Measurements from ENCODE around the gene PPP1R27.

PPP1R27 gene

GRCh38 chr17:81865358-81865732 is 30.5 kb upstream of the PPP1R27 start:
- no peak for TF ChIP-seq Cebpa-rat (IDR thresholded peaks at IDR 0.05)

DNA sequence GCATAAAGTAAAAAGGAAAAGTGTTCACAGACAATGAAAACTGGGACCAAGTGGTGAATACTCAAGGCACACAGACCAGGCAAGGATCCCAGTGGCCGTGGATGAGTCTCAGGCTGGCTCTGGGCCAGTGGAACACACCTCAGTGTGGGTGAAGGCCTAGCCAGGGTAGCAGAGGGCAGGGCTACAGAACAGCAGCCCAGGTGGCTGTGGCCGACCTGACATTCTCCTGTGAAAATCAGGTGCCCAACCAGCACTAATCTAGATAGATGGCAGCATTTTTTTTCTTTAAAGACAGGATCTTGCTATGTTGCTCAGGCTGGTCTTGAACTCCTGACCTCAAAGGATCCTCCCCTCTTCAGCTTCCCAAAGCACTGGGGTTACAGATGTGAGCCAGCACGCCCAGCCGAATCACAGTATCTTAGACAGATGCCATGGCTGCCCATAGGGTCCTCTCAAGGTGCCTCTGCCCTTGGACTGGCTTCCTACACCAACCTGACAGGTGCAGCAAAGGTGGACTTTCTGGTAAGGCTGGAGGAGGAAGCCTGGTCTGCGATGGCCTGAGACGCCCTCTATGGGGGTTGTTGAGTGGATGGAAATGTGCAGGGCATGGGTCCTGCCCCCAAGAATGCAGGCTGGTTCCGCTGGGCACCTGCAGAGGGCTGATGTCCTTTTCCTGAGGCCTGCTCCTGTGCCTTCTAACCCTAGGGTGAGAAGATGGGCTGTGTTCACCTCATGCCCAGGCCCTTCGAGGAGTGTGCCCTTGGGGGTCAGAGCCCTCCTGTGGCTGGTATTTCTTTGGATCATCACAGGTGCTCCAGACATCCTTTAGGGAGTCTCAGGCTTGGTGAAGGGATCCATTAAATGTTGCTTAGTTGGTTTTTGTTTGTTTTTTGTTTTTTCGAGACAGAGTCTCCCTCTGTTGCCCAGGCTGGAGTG is 29.3 kb upstream of the PPP1R27 start:
- H4K20me1 ChIP-seq = peaks cover 48 to 70% (median 59%) of the 10 kb centered on the region in 11 experiments
- H3K4me1 ChIP-seq = peaks cover 70 to 81% (median 76%) of the 10 kb centered on the region in 10 experiments
- no peak overlapping the region for H3K4me3 ChIP-seq
- H3K27ac ChIP-seq = peak overlapping the region in 3 of 11 experiments; percentile 15 to 90 (median 27); a peak in 3 of 22 replicates
- H3K36me3 ChIP-seq = peaks cover 18 to 58% (median 37%) of the 10 kb centered on the region in 11 experiments
- no peak for TF ChIP-seq Cebpa-rat (IDR thresholded peaks at IDR 0.05)
- no peaks in the 10 kb centered on the region for H3K27me3 ChIP-seq
- no peaks in the 10 kb centered on the region for H3K9me3 ChIP-seq (replicated peaks in 1 of 11)
- H3K9ac ChIP-seq = peak overlapping the region in 8 of 11 experiments; percentile 14 to 94 (median 88); a peak in 10 of 22 replicates
- H3K4me2 ChIP-seq = peak overlapping the region; percentile 13 to 97 (median 93); a peak in 13 of 22 replicates

More at GRCh38 chr17:81865358-81865732, 30.5 kb upstream of the PPP1R27 start:
- peaks cover 50 to 74% (median 64%) of the 10 kb centered on the region in 11 experiments for H4K20me1 ChIP-seq
- peak overlapping the region in 10 of 11 experiments; percentile 37 to 88 (median 58); a peak in 10 of 22 replicates for H3K9ac ChIP-seq
- no peaks in the 10 kb centered on the region for H3K27me3 ChIP-seq
- no peaks in the 10 kb centered on the region for H3K9me3 ChIP-seq (replicated peaks in 1 of 11)
- H3K4me2 ChIP-seq = peak overlapping the region; percentile 53 to 99 (median 68); a peak in 16 of 22 replicates
- peaks cover 24 to 63% (median 45%) of the 10 kb centered on the region in 11 experiments for H3K36me3 ChIP-seq
- H3K27ac ChIP-seq = peak overlapping the region in 3 of 11 experiments; percentile 27 to 67 (median 55); a peak in 4 of 22 replicates
- no peak overlapping the region for H3K4me3 ChIP-seq
- H3K4me1 ChIP-seq = peaks cover 70 to 84% (median 81%) of the 10 kb centered on the region in 10 experiments

DNA sequence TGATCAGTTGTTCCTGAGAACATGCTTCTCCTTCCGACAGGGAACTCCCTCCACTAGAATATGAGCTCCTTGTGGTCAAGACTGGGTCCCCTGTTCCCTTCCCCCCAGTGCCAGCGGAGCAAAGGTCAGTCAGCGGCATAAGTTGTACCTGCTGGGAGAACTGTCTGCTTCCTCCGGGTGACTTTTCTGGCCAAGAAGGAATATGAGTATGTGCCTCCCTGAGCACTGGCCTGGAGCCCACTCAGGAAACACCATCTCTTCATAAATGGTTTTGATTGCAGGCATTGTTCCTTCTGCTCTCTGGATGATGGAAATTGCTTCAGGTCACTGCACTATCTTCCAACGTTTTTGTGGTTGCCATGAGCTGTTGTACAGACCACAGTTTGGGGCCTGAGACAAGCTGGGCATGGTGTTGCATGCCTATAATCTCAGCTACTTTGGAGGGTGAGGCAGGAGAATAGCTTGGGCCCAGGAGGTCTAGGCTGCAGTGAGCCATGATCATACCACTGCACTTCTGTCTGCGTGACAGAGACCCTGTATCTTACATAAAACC is 28.3 kb upstream of the PPP1R27 start:
- H3K9me3 ChIP-seq (replicated peaks in 1 of 11) = no peaks in the 10 kb centered on the region
- H3K9ac ChIP-seq = peak overlapping the region in 10 of 11 experiments; percentile 87 to 94 (median 88); a peak in 15 of 22 replicates
- peak overlapping the region; percentile 81 to 97 (median 93); a peak in 20 of 22 replicates for H3K4me2 ChIP-seq
- peaks cover 49 to 70% (median 60%) of the 10 kb centered on the region in 11 experiments for H4K20me1 ChIP-seq
- H3K4me3 ChIP-seq = no peak overlapping the region
- peaks cover 19 to 58% (median 37%) of the 10 kb centered on the region in 11 experiments for H3K36me3 ChIP-seq
- peak overlapping the region in 3 of 11 experiments; percentile 90 to 96 (median 91); a peak in 6 of 22 replicates for H3K27ac ChIP-seq
- TF ChIP-seq Cebpa-rat (IDR thresholded peaks at IDR 0.05) = no peak
- peaks cover 72 to 82% (median 78%) of the 10 kb centered on the region in 10 experiments for H3K4me1 ChIP-seq
- no peaks in the 10 kb centered on the region for H3K27me3 ChIP-seq

- Histone ChIP-seq H3K4me1 (peaks cover 64 to 79% (median 71%) of the 10 kb centered on the region in 10 experiments), H3K27ac (peak overlapping the region; percentile 77 to 96 (median 90)), H3K9me3 (replicated peaks in 1 of 11) (no peaks in the 10 kb centered on the region), H3K9ac (peak overlapping the region; percentile 87 to 95 (median 89)), H3K4me2 (peak overlapping the region; percentile 81 to 97 (median 93)), H3K27me3 (no peaks in the 10 kb centered on the region), H3K36me3 (peaks cover 33 to 61% (median 43%) of the 10 kb centered on the region in 11 experiments), H3K4me3 (peak overlapping the region; percentile 63 to 97 (median 88)), H4K20me1 (peaks cover 48 to 70% (median 60%) of the 10 kb centered on the region in 11 experiments; a peak in 21 of 22 replicates)
- peak in 9 of 11 experiments; percentile 12 to 80 (median 59); a peak in 11 of 22 replicates for TF ChIP-seq Cebpa-rat (IDR thresholded peaks at IDR 0.05)
These were observed 26.1 kb upstream of the PPP1R27 start for GRCh38 chr17:81860756-81861568.

- H3K4me3 ChIP-seq = peak within 1 kb of the TSS; percentile 78 to 99 (median 92)
- no peaks in the 10 kb centered on the region for H3K9me3 ChIP-seq (replicated peaks in 1 of 11)
- peaks cover 42 to 62% (median 49%) of the 10 kb centered on the region in 11 experiments for H3K36me3 ChIP-seq
- H3K4me2 ChIP-seq = peak within 1 kb of the TSS; percentile 91 to 99 (median 98)
- H3K27ac ChIP-seq = peak within 1 kb of the TSS; percentile 79 to 96 (median 90)
- H3K27me3 ChIP-seq = no peaks in the 10 kb centered on the region
- H3K4me1 ChIP-seq = peaks cover 55 to 75% (median 63%) of the 10 kb centered on the region in 10 experiments
- peaks cover 48 to 70% (median 60%) of the 10 kb centered on the region in 11 experiments; a peak in 21 of 22 replicates for H4K20me1 ChIP-seq
- no peak for TF ChIP-seq Cebpa-rat (IDR thresholded peaks at IDR 0.05)
- peak within 1 kb of the TSS; percentile 89 to 96 (median 94) for H3K9ac ChIP-seq
These were observed 25.3 kb upstream of the PPP1R27 start, which contains the start of gene P4HB for GRCh38 chr17:81859906-81860755. P4HB (minus strand) TSS chr17:81860535; CDS start chr17:81860471, 64 bp downstream.

GRCh38 chr17:81858967-81859905 is 24.4 kb upstream of the PPP1R27 start:
- H3K36me3 ChIP-seq = peaks cover 51 to 65% (median 58%) of the 10 kb centered on the region in 11 experiments
- H4K20me1 ChIP-seq = peaks cover 54 to 71% (median 63%) of the 10 kb centered on the region in 11 experiments; a peak in 21 of 22 replicates
- peak overlapping the region; percentile 79 to 91 (median 87); a peak in 21 of 22 replicates for H3K27ac ChIP-seq
- H3K4me1 ChIP-seq = peaks cover 50 to 70% (median 55%) of the 10 kb centered on the region in 10 experiments
- peak overlapping the region; percentile 89 to 96 (median 94) for H3K9ac ChIP-seq
- H3K4me3 ChIP-seq = peak overlapping the region; percentile 78 to 99 (median 92)
- H3K4me2 ChIP-seq = peak overlapping the region; percentile 91 to 99 (median 98)
- no peak for TF ChIP-seq Cebpa-rat (IDR thresholded peaks at IDR 0.05)
- H3K9me3 ChIP-seq (replicated peaks in 1 of 11) = no peaks in the 10 kb centered on the region
- no peaks in the 10 kb centered on the region for H3K27me3 ChIP-seq
